ENCODE measurements around the gene PPM1B.

- no peak for TF ChIP-seq PHF20 (IDR thresholded peaks at IDR 0.05; ENCODE audit: partially characterized antibody)
- TF ChIP-seq FOXK2 (conservative IDR thresholded peaks at IDR 0.05 in 1 of 2, IDR thresholded peaks at IDR 0.05 in 1 of 2; ENCODE audit: low read depth in 2 of 2): no peak
- TF ChIP-seq ZNF232 (CRISPR knock-in tag; IDR thresholded peaks at IDR 0.05): no peak
- no peak for TF ChIP-seq SPI1 (IDR thresholded peaks at IDR 0.05; ENCODE audit: borderline replicate concordance, low read depth, low read length)
- TF ChIP-seq ZNF174 (CRISPR knock-in tag; IDR thresholded peaks at IDR 0.05): no peak
- TF ChIP-seq NR3C1 (CRISPR knock-in tag; IDR thresholded peaks at IDR 0.05): no peak
- no peak for TF ChIP-seq EZH2 (IDR thresholded peaks at IDR 0.05; ENCODE audit: borderline replicate concordance, low read depth, low read length)
- TF ChIP-seq NRF1 (conservative IDR thresholded peaks at IDR 0.05 in 1 of 2, IDR thresholded peaks at IDR 0.05 in 1 of 2): no peak
Measured at GRCh38 chr2:44139741-44140140, 28.9 kb upstream of the PPM1B start.

Measured in K562 (cell line).